ENCODE results near the gene POPDC2. TPM values are rescaled to one million over a fixed set of nuclear protein-coding genes. Genes with fewer than 3 reads are reported as not detected.
A peak's percentile ranks its signal among the peaks of the same experiment; 100 is the strongest.
"Not testable (repeated sequence)": the region's sequence is repeated elsewhere in the genome, so short reads cannot be mapped to it uniquely, and the experiment has no call there.

The POPDC2 gene
- total and polyA plus RNA-seq, 4 experiments from 2014 or later: 2.0 to 7.4 (median 5.0) TPM

DNA sequence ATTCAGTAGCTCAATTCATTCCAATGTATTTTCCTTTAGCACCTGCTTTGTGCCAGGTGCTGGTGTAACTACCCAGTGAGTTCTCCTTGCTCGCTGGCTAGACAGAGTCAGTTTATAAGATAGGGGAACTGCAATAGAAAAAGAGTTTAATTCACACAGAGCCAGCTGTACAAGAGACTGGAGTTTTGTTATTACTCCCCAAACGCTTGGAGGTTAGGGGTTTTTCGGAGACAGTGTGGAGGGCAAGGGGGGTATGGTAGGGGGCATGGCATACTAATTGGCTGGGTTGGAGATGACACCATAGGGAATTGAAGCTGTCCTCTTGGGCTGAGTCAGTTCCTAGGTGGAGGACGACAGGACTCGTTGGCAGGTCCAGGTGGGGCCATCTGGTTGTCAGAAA lies 37.0 kb upstream of the POPDC2 start:
- peaks cover 22% of the 10 kb centered on the region for H3K4me1 ChIP-seq (ENCODE audit: insufficient read depth, low read length)
- H3K27ac ChIP-seq (ENCODE audit: low read depth, low read length): no peak overlapping the region
- no peak for DNase-seq
- Mint-ChIP-seq H3K9me3 (no peaks in the 10 kb centered on the region), H3K27ac (no peak overlapping the region), H3K27me3 (peaks cover 0 to 2% of the 10 kb centered on the region in 2 donors), H3K36me3 (no peaks in the 10 kb centered on the region), H3K4me1 (peaks cover 15 to 31% (median 18%) of the 10 kb centered on the region in 4 donors), H3K4me3 (no peak overlapping the region)
- no peaks in the 10 kb centered on the region for H3K36me3 ChIP-seq (ENCODE audit: insufficient read depth, low read length)
- POLR2A ChIA-PET (ENCODE audit: partially characterized antibody): no interaction called here
- intact Hi-C loops (cut with micrococcal nuclease): no loop called here
- no peak overlapping the region for H3K4me3 ChIP-seq (ENCODE audit: low read length in 2 of 2)
- H3K27me3 ChIP-seq (ENCODE audit: insufficient read depth, low read length): no peaks in the 10 kb centered on the region
- no peaks in the 10 kb centered on the region for H3K9me3 ChIP-seq (ENCODE audit: control insufficient read depth in 1 of 2, low read length in 2 of 2)
- CTCF ChIA-PET (ENCODE audit: partially characterized antibody): interaction anchor here (0.7 kb wide), 1 partner anchor 42 kb away, joined by 3 read pairs; no protein-coding TSS in a partner anchor

DNA sequence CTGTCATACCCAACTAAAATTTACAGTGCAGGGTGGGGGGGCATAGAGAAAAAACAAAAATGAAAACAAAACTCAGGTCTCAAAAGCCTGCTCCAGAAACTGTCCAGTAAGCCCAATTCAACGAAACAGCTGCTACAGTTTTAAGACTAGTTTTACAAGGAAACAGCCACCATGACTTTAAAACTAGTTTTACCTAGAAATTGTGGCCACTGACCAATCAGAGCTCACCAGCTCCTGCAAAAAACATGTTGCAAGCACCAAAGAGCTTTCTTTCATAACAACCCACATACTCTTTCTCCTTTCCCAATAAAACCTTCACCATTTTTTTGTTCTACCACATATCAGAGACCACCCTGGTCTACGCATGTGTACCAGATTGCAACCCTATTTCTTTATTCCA lies 35.1 kb upstream of the POPDC2 start:
- peaks cover 9 to 13% (median 10%) of the 10 kb centered on the region in 4 donors for H3K4me1 Mint-ChIP-seq
- ChIA-PET POLR2A (ENCODE audit: partially characterized antibody) (interaction anchor here (0.7 kb wide), 1 partner anchor 13 kb away, joined by 3 read pairs; no protein-coding TSS in a partner anchor), CTCF (ENCODE audit: partially characterized antibody) (no interaction called here)
- peaks cover 0 to 2% of the 10 kb centered on the region in 2 donors for H3K27me3 Mint-ChIP-seq
- no peaks in the 10 kb centered on the region for H3K36me3 ChIP-seq (ENCODE audit: insufficient read depth, low read length)
- no peak for DNase-seq
- no peaks in the 10 kb centered on the region for H3K27me3 ChIP-seq (ENCODE audit: insufficient read depth, low read length)
- intact Hi-C loops (cut with micrococcal nuclease): no loop called here
- no peaks in the 10 kb centered on the region for H3K36me3 Mint-ChIP-seq
- peak overlapping the region in 1 of 7 donors; percentile 47 for H3K27ac Mint-ChIP-seq
- H3K4me3 ChIP-seq (ENCODE audit: low read length in 2 of 2): no peak overlapping the region
- H3K4me1 ChIP-seq (ENCODE audit: insufficient read depth, low read length): peaks cover 5% of the 10 kb centered on the region
- no peaks in the 10 kb centered on the region for H3K9me3 Mint-ChIP-seq
- H3K9me3 ChIP-seq (ENCODE audit: control insufficient read depth in 1 of 2, low read length in 2 of 2): no peaks in the 10 kb centered on the region
- no peak overlapping the region for H3K27ac ChIP-seq (ENCODE audit: low read depth, low read length)
- H3K4me3 Mint-ChIP-seq: no peak overlapping the region

DNA sequence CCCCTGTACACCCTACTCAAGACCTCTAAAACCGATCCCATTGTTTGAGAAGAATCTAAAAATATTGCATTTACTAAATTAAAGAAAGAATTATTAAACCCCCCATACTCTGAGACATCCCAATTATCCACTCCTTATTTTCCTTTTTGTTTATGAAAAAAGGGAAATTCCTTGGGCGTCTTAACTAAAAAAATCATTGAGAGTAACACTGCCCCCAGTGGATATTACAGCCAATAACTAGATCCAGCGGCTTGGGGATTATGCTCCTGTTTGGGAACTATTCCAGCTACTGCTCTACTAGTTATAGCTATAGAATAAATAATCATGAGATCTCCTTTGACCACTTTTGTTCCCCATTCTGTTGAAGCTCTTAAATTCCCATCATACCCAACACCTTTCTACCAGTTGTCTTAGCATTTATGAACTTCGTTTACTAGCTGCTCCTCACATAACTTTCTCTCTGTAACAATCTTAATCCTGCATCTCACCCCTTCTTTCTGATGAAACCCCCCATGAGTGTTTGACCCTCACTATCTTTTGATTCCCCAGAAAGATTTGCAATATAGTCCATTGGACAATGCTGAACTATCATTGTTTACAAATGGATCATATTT lies 29.8 kb upstream of the POPDC2 start:
- ChIA-PET CTCF (ENCODE audit: partially characterized antibody) (interaction anchor here (0.8 to 1.9 kb wide), 7 partner anchors 9 to 420 kb away, joined by 3 to 8 read pairs (median 4); partner anchors contain the start of gene COX17), POLR2A (ENCODE audit: partially characterized antibody) (no interaction called here)
- Mint-ChIP-seq H3K36me3 (no peaks in the 10 kb centered on the region), H3K27ac (no peak overlapping the region), H3K4me3 (no peak overlapping the region), H3K27me3 (peaks cover 3% of the 10 kb centered on the region in 2 donors), H3K4me1 (no peaks in the 10 kb centered on the region), H3K9me3 (peaks cover 0 to 5% (median 2%) of the 10 kb centered on the region in 8 donors)
- no peak overlapping the region for H3K27ac ChIP-seq (ENCODE audit: low read depth, low read length)
- intact Hi-C loops (cut with micrococcal nuclease): no loop called here
- no peaks in the 10 kb centered on the region for H3K4me1 ChIP-seq (ENCODE audit: insufficient read depth, low read length)
- no peaks in the 10 kb centered on the region for H3K36me3 ChIP-seq (ENCODE audit: insufficient read depth, low read length)
- no peaks in the 10 kb centered on the region for H3K9me3 ChIP-seq (ENCODE audit: control insufficient read depth in 1 of 2, low read length in 2 of 2)
- H3K4me3 ChIP-seq (ENCODE audit: low read length in 2 of 2): no peak overlapping the region
- H3K27me3 ChIP-seq (ENCODE audit: insufficient read depth, low read length): no peaks in the 10 kb centered on the region
- DNase-seq: no peak

DNA sequence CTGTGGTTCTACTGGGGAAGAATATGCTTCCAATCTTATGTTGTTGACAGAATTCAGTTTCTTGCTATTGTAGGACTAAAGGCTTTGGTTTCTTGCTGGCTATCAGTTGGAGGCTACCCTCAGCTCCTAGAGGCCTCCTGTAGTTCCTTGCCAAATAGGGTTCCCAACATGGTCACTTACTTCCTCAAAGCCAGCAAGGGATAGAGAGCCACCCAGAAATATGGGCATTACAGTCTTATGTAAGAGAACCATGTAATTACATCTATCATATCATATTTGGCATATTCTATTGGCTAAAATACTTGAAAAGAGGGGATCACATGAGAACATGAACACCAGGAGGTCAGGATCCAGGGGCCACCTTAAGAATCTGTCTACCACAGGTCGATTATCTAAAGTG lies 23.0 kb upstream of the POPDC2 start:
- CTCF ChIA-PET (ENCODE audit: partially characterized antibody): no interaction called here
- Mint-ChIP-seq H3K27ac (no peak overlapping the region), H3K4me1 (no peaks in the 10 kb centered on the region), H3K27me3 (peaks cover under 1 to 1% of the 10 kb centered on the region in 2 donors), H3K4me3 (no peak overlapping the region), H3K36me3 (no peaks in the 10 kb centered on the region), H3K9me3 (peaks cover 0 to 5% (median under 1%) of the 10 kb centered on the region in 8 donors)
- no peaks in the 10 kb centered on the region for H3K36me3 ChIP-seq (ENCODE audit: insufficient read depth, low read length)
- H3K27me3 ChIP-seq (ENCODE audit: insufficient read depth, low read length): no peaks in the 10 kb centered on the region
- no peak overlapping the region for H3K27ac ChIP-seq (ENCODE audit: low read depth, low read length)
- no peaks in the 10 kb centered on the region for H3K4me1 ChIP-seq (ENCODE audit: insufficient read depth, low read length)
- no peak overlapping the region for H3K4me3 ChIP-seq (ENCODE audit: low read length in 2 of 2)
- intact Hi-C loops (cut with micrococcal nuclease): no loop called here
- POLR2A ChIA-PET (ENCODE audit: partially characterized antibody): no interaction called here
- DNase-seq: no peak
- H3K9me3 ChIP-seq (ENCODE audit: control insufficient read depth in 1 of 2, low read length in 2 of 2): no peaks in the 10 kb centered on the region

DNA sequence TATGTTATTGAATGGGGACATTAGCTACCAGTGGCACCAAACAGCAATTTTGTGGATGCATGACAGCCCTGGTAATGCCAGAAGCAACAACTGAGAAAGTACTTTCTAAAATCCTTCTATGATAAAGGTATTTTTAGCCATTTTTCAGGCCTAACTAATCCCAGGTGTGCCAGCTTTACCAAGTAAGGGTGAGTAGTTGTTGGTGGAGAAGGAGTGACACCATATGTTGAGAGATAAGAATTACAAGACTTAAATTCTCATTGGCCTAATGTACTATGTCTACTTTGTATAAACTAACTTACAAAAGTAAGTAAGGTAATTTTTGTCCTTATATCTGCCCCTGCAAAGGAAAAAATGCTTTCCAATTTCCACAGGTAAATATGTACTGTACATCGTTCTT lies 20.9 kb upstream of the POPDC2 start:
- intact Hi-C loops (cut with micrococcal nuclease): loop anchor here (1.0 to 2.0 kb wide), 2 partner anchors 406 to 582 kb away; no protein-coding TSS in a partner anchor
- CTCF ChIA-PET (ENCODE audit: partially characterized antibody): interaction anchor here (0.7 to 4.4 kb wide), 12 partner anchors 9 to 798 kb away, joined by 3 to 42 read pairs (median 4); partner anchors contain the start of genes ARHGAP31, B4GALT4, POGLUT1 and TEX55

DNA sequence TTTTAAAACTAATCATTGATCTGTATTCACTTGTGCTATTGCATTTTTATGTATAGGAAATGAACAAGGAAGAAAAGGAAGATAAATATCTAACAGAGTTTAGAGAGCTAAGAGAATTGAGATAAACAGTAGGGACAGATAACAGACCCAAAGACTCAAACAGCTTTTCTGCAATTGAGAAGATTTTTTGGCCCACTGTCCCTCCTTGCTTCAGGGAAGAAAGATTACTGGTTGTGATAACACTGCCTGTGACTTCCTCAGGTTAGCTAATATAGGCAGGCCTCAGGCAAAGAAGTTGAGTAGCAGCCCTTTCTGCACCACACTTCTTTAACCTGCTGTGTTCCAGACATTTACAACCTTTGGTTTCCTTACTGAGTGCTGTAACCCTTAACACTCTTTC lies 19.5 kb upstream of the POPDC2 start:
- no peak overlapping the region for H3K4me3 ChIP-seq (ENCODE audit: low read length in 2 of 2)
- no peak overlapping the region for H3K27ac ChIP-seq (ENCODE audit: low read depth, low read length)
- no peak for DNase-seq
- H3K4me1 ChIP-seq (ENCODE audit: insufficient read depth, low read length): peaks cover 24% of the 10 kb centered on the region
- H3K4me1 Mint-ChIP-seq: peaks cover 22 to 28% (median 25%) of the 10 kb centered on the region in 4 donors
- peaks cover 4 to 16% of the 10 kb centered on the region in 2 donors for H3K36me3 Mint-ChIP-seq
- intact Hi-C loops (cut with micrococcal nuclease): loop anchor here (2.0 to 10.0 kb wide), 5 partner anchors 445 to 1062 kb away; partner anchors contain the start of genes GTF2E1, LRRC58, NDUFB4 and RABL3
- H3K4me3 Mint-ChIP-seq: no peak overlapping the region
- CTCF ChIA-PET (ENCODE audit: partially characterized antibody): interaction anchor here (1.0 to 4.4 kb wide), 3 partner anchors 80 to 796 kb away, joined by 3 to 42 read pairs (median 9); no protein-coding TSS in a partner anchor
- no peaks in the 10 kb centered on the region for H3K9me3 ChIP-seq (ENCODE audit: control insufficient read depth in 1 of 2, low read length in 2 of 2)
- POLR2A ChIA-PET (ENCODE audit: partially characterized antibody): no interaction called here
- H3K27ac Mint-ChIP-seq: no peak overlapping the region
- H3K36me3 ChIP-seq (ENCODE audit: insufficient read depth, low read length): peaks cover 4% of the 10 kb centered on the region
- H3K27me3 ChIP-seq (ENCODE audit: insufficient read depth, low read length): no peaks in the 10 kb centered on the region
- no peaks in the 10 kb centered on the region for H3K9me3 Mint-ChIP-seq
- H3K27me3 Mint-ChIP-seq: no peaks in the 10 kb centered on the region

More for the DNA sequence above, 20.9 kb upstream of the POPDC2 start:
- H3K27ac ChIP-seq (ENCODE audit: low read depth, low read length): no peak overlapping the region
- POLR2A ChIA-PET (ENCODE audit: partially characterized antibody): no interaction called here
- no peak for DNase-seq
- no peaks in the 10 kb centered on the region for H3K27me3 ChIP-seq (ENCODE audit: insufficient read depth, low read length)
- Mint-ChIP-seq H3K27me3 (peaks cover 0 to 1% of the 10 kb centered on the region in 2 donors), H3K27ac (no peak overlapping the region), H3K36me3 (peaks cover 0 to 4% of the 10 kb centered on the region in 2 donors), H3K4me3 (no peak overlapping the region), H3K9me3 (no peaks in the 10 kb centered on the region), H3K4me1 (peaks cover 9 to 14% (median 12%) of the 10 kb centered on the region in 4 donors)
- no peaks in the 10 kb centered on the region for H3K36me3 ChIP-seq (ENCODE audit: insufficient read depth, low read length)
- H3K4me1 ChIP-seq (ENCODE audit: insufficient read depth, low read length): peaks cover 10% of the 10 kb centered on the region
- no peaks in the 10 kb centered on the region for H3K9me3 ChIP-seq (ENCODE audit: control insufficient read depth in 1 of 2, low read length in 2 of 2)
- no peak overlapping the region for H3K4me3 ChIP-seq (ENCODE audit: low read length in 2 of 2)

DNA sequence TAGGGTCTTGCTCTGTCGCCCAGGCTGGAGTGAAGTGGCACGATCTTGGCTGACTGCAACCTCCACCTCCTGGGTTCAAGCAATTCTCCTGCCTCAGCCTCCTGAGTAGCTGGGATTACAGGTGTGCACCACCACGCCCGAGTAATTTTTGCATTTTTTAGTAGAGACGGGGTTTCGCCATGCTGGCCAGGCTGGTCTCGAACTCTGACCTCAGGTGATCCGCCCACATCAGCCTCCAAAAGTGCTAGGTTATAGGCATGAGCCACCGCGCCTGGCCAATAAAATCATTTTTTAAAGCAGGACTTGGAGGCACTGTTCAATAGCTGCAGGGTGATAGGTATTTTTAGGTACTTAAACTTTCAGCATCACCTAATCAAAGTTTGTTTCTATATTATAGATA lies 17.8 kb upstream of the POPDC2 start:
- not testable (repeated sequence) for H3K9me3 ChIP-seq (ENCODE audit: control insufficient read depth in 1 of 2, low read length in 2 of 2); H3K4me3 ChIP-seq (ENCODE audit: low read length in 2 of 2); H3K27me3 ChIP-seq (ENCODE audit: insufficient read depth, low read length); H3K27me3 Mint-ChIP-seq; H3K9me3 Mint-ChIP-seq; H3K4me3 Mint-ChIP-seq; DNase-seq; H3K27ac ChIP-seq (ENCODE audit: low read depth, low read length)
- H3K36me3 Mint-ChIP-seq: peaks cover 9 to 21% of the 10 kb centered on the region in 2 donors
- peaks cover 15% of the 10 kb centered on the region for H3K36me3 ChIP-seq (ENCODE audit: insufficient read depth, low read length)
- peaks cover 28% of the 10 kb centered on the region for H3K4me1 ChIP-seq (ENCODE audit: insufficient read depth, low read length)
- peaks cover 24 to 32% (median 29%) of the 10 kb centered on the region in 4 donors for H3K4me1 Mint-ChIP-seq
- CTCF ChIA-PET (ENCODE audit: partially characterized antibody): interaction anchor here (1.5 to 4.4 kb wide), 2 partner anchors 98 to 795 kb away, joined by 3 to 42 read pairs; no protein-coding TSS in a partner anchor
- POLR2A ChIA-PET (ENCODE audit: partially characterized antibody): interaction anchor here (0.7 to 2.4 kb wide), 4 partner anchors 180 to 438 kb away, joined by 3 to 20 read pairs (median 6); partner anchors contain the start of genes B4GALT4, GSK3B and TIMMDC1
- peak overlapping the region in 2 of 7 donors; percentile 24 to 41 for H3K27ac Mint-ChIP-seq
- intact Hi-C loops (cut with micrococcal nuclease): loop anchor here (5.0 to 10.0 kb wide), 4 partner anchors 443 to 1064 kb away; partner anchors contain the start of genes GTF2E1, LRRC58, NDUFB4 and RABL3
